Activated T-cell treated with anti-CD3 and anti-CD28 coated beads for 4 hours (primary cell): ENCODE data around the gene C22orf15.
A peak's percentile ranks its signal among the peaks of the same experiment; 100 is the strongest.
"Not testable (repeated sequence)": the region's sequence is repeated elsewhere in the genome, so short reads cannot be mapped to it uniquely, and the experiment has no call there.

Source experiments
- DNase-seq: peaks from one replicate; pipeline ENCODE4 v3.0.0-alpha.2; 2020

The C22orf15 gene

DNA sequence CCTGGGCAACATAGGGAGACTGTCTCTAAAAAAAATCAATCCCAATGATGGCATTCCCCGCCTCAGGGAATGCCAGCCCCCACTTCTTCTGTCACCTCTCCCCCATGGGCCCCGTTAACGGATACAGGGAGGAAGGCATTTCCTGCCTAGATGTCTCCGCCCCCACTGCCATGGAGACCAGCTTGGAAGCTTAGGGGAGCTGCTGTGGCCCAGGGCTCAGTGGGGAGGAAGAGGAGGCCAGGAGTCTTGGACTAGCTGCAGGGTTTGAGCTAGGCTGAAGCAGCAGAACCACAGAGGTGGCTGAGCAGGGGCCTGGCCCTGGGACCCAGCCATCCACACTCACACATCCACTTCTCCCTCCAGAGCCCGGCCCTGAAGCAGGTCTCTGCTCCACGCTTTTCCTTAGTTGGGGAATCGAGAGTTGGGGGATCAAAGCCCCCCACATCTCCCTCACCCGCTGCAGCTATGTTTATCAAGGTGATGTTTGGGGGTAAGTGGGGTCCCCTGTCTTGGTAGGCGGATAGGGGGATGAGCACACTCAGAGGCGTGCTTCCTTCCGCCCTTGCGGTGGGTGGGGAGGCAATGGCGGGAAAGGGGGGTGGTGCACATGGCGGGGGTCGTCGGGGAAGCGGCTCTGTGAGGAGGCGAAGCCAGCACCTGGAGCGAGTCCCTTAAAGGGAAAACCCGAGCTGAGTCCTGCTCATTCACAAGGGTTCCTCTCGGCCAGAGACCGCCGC is at the start of gene C22orf15:
C22orf15 (plus strand) TSS at position 149 of the 737 bp plus-strand sequence; CDS start at position 466, 317 bp downstream.
- DNase-seq = no peak

DNA sequence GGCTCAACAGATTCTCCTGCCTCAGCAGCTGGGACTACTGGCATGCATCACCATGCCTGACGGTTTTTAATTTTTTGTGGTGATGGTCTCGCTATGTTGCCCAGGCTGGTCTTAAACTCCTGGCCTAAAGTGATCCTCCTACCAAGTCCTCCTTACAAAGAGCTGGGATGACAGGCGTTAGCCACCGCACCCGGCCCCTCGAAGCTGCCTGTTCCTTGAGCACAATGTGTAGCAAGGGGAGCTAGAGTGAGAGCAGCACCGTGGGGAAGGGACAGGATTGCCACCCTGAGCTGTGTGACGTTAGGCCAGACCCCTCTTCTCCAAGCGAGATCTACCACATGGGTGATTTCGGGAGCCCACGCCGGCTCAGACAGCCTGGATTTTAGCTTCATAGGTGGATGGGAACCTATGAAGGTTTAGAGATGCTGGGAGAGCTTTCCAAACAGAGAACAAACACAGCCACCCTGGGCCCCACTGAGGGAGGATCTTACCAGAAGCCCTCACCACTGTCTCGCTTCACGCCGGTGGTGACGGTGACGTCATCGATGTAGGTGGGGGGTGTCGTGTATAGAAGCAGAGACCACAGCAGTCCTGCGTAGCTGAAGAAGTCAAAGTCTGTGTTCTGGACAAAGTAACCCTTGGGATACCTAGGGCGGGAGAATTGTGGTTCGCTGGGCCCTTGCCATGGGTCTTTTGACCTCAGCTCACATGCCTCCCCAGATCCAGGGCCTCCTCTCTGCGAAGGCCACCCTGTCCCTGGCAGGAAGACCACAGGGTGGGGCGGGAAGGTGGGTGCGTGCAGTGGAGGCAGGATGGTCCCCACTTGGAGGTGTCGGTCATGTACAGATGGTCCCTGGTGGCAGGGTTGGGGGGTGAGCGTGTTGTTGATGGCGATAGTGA is 48.8 kb upstream of the C22orf15 start:
- no peak for DNase-seq

GRCh38 chr22:23714596-23715578 is 47.9 kb upstream of the C22orf15 start:
- no peak for DNase-seq

GRCh38 chr22:23715806-23716375 is 46.9 kb upstream of the C22orf15 start:
- DNase-seq = no peak

DNA sequence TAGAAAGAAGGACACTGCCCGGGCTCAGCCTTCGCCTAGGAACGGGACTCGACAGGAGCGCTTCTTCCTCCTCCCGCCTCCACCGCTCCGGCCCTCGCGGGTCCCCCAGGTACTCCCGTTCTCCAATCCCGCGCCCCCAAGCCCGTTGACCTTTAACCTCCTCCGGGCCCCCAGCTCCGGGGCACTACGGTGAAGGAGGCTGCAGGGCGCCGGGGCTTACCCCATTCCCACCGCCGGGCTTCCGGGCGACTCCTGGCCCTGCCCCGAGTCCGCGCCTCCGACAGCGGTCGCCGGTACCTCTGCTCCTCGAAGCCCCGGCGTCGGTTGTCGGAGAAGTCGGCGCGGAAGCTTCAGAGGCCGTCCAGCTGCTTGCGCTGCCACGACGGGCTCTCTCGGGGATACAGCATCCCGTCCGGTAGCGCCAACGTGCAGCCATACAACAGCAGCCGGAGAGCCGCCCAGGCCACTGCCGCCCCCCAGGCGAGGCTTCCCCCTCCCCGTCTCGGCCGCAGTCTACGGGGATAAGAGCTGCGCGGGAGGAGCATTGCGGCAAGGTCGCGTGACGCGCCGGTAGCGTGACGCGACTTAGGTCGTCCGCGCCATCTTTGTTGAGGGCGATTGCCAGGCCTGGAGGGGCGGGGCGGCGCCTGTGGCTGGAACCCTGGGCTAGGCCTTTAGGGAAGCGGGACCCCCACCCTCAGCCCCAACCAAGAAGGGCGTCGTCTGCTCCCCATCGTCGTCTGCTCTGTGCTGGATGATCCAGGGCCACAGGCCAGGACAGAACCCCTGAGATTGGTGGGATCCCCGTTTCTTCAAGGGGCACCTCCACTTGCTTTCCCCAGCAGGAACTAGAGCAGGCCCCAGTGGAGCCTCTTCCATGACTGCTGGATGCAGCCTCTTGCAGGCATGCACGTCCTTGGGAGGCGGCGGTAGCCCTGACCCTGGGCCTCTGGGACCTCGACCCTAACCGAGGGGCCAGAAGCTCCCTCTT is 45.7 kb upstream of the C22orf15 start:
- peak; percentile 75 for DNase-seq

DNA sequence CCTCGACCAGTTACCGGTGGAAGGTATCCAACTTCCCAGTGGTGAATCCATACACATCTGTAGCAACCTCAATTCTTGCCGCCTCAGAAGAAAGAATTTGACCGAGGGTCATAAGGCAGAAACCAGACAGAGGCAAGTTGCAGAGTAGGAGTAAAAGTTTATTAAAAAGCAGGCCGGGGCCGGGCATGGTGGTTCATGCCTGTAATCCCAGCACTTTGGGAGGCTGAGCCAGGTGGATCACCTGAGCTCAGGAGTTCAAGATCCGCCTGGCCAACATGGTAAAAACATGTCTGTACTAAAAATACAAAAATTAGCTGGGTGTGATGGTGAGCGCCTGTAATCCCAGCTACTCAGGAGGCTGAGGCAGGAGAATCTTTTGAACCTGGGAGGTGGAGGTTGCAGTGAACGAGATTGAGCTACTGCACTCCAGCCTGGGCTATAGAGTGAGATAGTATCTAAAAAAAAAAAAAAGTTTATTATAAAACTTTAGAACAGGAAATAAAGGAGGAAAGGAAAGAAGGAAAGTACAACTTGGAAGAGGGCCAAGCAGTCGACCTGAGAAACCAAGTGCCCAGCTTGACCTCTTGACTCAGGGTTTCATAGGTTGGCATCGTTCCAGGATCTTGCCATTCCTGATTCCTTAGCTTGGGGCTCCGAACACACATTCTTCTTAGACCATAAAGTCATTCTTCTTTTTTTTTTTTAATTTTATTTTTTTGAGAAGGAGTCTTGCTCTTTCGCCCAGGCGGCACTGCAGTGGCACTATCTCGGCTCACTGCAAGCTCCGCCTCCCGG is 44.2 kb upstream of the C22orf15 start:
- DNase-seq = no peak

DNA sequence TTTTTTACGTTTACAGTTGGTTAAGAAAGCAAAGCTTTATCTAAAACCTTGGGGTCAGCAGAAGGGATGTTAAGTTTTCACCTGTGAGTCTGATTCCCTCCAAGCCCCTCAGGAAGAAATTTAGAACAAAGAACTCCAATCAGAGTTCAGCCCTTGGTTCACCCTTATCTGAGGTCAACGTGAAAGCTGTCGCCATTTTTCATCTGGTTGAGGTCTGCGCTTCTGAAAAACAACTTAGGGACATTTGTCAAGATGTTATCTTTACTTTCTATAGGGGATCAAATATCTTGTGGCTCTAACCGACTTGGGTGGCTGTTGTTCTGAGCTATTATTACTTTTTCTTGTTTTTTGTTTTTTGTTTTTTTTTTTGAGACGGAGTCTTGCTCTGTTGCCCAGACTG is 41.9 kb upstream of the C22orf15 start:
- no peak for DNase-seq

DNA sequence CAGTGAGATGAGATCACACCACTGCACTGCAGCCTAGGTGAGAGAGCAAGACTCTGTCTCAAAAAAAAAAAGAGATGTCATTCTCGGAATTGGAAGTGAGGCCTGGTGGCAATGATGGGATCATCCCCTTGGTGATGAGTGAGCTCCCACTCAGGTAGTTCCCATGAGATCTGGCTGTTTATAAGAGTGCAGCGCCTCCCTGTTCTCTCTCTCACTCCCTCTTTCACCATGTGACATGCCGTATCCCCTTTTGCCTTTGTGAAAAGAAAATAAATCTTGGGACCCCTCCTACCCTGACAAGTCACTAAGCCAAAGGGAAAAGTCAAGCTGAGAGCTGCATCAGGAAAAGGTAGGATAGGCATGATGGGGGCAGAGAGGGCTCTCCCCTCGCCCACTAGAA is 40.6 kb upstream of the C22orf15 start:
- DNase-seq = no peak

DNA sequence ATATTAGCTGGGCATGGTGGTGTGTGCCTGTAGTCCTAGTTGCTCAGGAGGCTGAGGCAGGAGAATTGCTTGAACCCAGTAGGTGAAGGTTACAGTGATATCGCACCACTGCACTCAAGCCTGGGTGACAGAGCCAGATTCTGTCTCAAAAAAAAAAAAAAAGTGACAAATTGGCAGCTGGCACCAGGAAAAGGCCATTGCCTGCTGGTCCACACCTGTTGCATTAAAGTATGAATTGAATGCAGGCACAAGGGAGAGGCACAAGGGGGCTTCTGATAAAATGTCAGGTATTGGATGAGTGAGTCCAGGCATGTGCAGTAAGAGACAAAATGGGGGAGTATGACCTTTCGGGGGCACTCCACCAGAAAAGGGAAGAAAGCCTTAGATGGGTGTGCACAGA is 40.1 kb upstream of the C22orf15 start:
- DNase-seq = no peak

- DNase-seq = not testable (repeated sequence)
These were observed 34.7 kb upstream of the C22orf15 start for GRCh38 chr22:23728108-23728507.

DNA sequence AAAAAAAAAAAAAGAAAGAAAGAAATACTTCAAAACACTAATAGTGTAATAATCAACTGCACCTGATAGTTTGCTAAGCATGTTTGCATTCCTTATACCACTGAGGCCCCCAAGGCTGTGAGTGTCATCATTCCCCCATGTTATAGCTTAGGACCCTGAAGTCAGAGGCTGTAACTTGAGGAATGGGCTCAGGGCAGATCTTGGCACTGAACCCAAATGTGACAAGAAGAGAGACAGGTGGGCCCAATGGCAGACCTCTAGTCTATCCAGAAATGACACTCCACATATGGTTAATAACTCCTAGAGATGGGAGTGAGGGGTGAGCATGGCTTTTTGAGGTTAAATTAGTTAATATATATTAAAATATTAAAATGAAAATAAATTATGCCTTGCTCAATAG is 25.1 kb upstream of the C22orf15 start:
- no peak for DNase-seq

GRCh38 chr22:23742505-23743264 is 20.1 kb upstream of the C22orf15 start:
- DNase-seq = no peak

DNA sequence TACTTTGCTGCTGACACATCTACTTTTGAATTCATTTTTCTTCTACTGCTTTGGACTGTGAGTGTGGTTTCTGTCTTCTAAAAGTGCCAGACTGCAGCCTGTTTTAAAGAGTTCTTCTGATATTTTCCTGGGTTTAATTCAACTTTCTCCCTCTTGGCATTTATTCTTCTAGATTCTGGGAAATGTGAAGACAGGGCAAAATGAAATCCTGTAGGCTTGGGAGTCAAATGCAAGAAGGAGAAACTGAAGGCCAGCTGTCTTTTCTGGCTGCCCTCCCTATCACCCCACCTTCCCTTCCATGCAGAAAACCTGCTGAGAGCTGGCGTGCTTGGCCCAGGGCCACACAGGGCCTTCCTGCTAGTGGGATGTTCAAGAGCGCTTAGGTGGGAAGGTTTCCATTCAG is 19.5 kb upstream of the C22orf15 start:
- DNase-seq = no peak

- no peak for DNase-seq
These were observed 18.8 kb upstream of the C22orf15 start for GRCh38 chr22:23744001-23744400.

DNA sequence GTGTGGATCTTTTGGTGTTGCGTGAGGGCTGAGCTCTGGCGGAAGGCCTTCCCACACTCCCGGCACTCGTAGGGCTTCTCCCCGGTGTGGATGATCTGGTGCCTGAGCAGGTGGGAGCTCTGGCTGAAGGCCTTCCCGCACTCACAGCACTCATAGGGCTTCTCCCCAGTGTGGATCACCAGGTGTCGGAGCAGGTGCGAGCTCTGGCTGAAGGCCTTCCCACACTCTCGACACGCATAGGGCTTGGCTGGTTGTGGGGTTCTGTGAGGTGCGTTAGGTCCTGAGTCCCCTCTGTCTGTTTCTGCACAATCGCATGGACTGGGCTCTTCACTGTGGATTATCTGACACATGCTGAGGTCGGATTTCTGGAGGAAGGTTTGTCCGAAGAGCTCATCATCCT is 18.3 kb upstream of the C22orf15 start:
- no peak for DNase-seq

DNA sequence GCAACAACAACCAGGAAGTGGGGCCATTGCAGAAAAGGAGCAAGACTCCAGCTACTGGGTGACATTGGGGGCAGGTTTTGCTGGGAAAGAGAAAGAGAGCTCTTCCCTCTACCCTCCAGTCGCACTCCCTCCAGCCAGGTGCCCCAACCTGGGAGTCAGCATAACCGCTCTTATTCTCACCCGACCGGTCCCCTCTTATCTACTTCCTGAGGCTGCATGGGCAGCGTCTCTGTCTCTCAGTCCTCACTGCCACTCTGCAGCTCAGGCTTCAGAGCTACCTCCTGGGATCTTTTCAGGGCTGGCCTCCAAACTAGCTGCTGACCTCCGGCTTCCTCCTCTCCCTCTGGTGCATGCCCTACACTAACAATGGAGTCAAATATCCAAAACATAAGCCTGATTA is 17.0 kb upstream of the C22orf15 start:
- no peak for DNase-seq

- DNase-seq = no peak
These were observed 12.9 kb upstream of the C22orf15 start for GRCh38 chr22:23749841-23750301.

DNA sequence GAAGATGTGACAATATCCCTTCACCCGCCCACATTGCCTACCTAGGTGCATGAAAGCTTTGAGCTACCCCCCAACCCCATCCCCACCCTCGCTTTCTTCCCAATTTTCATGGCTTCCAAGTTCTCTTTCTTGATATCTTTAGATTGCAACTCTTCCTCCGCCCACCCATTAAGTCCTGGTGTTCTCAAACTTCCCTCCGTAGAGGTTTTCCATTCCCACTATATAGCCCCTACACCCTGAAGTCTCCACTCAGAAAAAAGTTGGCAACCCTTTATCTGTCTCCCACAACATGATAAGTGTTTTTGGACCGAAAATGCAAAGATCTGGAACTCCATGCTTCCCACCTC is 12.4 kb upstream of the C22orf15 start:
- DNase-seq = no peak

DNA sequence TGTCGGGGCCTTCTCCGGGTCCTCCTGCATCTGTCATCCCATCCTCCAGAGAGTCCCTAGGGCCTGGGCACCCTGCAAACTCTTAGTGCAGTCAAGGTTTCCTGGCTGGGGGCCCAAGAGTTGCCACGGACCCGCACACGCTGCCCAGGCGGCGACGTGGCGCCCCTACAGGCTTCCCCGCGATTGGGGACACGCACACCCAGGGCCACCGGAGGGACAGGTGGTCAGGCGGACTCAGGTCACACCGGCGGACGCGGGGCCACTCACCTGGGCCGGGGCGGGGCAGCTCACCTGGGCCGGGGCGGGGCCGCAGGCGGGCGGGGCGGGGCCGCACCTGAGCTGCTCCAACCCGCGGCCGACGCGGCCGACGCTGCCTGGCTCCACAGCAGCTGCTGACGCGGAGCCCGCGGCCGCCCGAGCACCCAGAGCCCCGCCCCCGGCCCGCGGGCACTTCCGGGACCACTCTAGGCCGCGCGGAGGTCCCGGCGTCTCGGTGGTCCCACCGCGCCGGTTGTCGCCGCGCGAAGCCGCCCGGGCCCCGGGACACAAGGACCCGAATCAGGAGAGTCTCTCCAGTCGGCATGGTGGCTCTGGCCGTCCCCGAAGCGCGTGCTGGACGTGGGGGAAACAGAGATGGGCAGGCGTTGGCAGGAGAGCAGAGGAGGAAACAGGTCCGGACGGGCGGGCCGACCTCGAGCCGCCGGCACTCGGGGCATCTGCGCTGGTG is 11.9 kb upstream of the C22orf15 start, which contains the start of gene ZNF70:
ZNF70 (minus strand) TSS at position 399 of the 727 bp plus-strand sequence. CDS start 5,972 bp downstream, outside the sequence.
- peak; percentile 71 for DNase-seq
